AG10803 (cell line): ENCODE measurements around the gene CMSS1.

ENCODE experiments used
- DNase-seq: peaks from one replicate; pipeline ENCODE4 v3.0.0; 2010; ENCODE audit warnings: low read depth
- H3K4me3 ChIP-seq: 2 replicates; pipeline ENCODE4 v1.5.1; 2011; ENCODE audit warnings: mild to moderate bottlenecking, low read length, control low read depth
- TF ChIP-seq, protein P1 (sequence below): conservative IDR thresholded peaks from 2 replicates; pipeline ENCODE4 v1.5.1; 2011; ENCODE audit warnings: mild to moderate bottlenecking, low read length, control low read depth, inconsistent platforms

CMSS1 gene

DNA sequence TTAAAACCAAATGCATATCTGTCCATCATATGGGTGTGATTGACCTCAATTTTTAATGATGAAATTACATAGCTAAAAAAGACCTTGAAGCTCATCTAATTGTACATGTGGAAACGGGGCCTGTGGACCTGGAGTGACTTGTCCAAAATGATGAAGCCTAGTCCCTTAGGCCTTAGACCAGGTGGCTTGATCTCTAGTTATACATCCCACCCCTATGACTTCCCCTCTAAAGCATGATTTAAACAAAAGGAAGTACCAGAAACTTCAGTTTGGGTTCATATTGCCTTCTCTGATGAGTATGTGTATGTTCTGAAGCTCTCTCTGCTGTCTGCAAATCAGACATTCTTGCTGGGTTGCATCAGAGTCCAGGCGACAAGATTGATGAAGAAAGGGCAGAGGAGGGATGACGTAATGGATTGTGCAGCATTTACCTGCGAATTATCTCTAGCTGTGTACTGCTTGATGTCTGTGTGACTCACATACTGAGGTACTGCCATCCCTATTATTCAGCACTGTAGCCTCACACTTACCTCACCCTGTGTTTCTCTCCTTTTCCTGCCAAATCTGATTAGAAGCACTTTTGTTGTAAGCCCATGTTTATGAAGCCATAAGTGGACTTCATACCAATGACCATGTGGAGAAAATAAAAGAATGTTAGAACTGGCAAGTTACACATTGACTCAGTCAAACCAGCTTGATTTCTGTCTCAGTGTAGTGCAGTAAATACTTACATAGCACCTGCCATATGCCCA lies 185.1 kb downstream of the CMSS1 start:
- H3K4me3 ChIP-seq: no peak overlapping the region
- TF ChIP-seq, protein P1, sequence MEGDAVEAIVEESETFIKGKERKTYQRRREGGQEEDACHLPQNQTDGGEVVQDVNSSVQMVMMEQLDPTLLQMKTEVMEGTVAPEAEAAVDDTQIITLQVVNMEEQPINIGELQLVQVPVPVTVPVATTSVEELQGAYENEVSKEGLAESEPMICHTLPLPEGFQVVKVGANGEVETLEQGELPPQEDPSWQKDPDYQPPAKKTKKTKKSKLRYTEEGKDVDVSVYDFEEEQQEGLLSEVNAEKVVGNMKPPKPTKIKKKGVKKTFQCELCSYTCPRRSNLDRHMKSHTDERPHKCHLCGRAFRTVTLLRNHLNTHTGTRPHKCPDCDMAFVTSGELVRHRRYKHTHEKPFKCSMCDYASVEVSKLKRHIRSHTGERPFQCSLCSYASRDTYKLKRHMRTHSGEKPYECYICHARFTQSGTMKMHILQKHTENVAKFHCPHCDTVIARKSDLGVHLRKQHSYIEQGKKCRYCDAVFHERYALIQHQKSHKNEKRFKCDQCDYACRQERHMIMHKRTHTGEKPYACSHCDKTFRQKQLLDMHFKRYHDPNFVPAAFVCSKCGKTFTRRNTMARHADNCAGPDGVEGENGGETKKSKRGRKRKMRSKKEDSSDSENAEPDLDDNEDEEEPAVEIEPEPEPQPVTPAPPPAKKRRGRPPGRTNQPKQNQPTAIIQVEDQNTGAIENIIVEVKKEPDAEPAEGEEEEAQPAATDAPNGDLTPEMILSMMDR: no peak
- peak; percentile 91 for DNase-seq

DNA sequence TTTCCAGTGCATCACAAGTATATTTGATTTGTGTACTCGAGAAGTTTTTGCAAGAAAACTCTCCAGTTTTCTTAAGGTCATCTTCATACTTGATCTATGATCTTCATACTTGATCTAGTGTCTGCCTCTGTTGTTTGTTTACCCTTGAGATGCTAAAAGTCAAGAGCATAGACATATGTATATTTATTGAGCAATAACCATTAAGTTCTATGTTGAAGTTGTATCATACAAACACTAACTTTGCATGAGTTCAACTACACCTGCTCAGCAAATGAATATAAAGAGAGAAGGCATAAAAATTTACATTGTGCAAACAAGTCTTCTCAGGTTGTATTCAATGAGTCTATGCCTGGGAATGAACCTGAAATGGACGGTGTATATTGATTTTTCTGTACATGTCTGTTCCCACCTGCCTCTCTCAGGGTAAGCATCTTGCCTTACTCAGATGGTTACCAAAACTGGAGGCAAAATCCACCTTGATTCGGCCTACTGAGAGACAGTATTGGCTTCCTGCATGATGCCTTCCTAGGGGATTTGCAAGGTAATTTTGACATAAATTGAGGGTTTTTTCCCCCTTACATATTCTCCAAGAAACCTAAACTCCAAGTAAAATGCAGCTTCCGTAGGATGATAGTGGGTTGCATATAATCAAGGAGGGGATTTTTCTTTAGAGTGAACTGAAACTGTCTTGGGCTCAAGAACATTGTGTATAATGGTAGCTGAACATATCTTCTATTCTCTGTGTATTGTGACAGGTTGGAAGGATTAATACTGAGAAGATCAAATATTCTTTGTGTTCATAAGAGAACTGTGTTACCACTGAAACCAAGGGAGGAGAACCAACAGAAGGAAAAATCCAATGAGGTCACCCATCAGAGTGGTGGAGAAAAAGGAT lies 186.2 kb downstream of the CMSS1 start:
- DNase-seq: no peak
- TF ChIP-seq, protein P1: no peak
- no peak overlapping the region for H3K4me3 ChIP-seq

DNA sequence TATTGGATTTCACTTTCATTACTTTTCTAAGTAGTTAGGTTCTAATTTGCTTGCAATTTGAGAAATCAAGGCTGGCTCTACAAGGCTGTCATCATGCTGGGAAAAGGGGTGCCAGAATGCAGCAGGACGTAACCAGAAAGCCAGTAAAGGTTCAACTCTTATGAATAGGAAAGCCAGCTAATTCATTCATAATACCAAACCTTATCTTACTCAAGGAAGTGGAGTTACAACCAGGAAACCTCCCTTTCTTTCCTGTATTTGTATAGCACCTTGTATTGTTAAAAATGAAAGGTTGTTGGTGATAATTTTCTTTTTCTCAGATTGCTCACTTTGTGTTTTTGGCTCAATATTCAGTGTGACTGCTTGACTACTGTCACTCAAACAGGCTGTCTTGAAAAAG lies 187.3 kb downstream of the CMSS1 start:
- no peak overlapping the region for H3K4me3 ChIP-seq
- TF ChIP-seq, protein P1: no peak
- DNase-seq: no peak

DNA sequence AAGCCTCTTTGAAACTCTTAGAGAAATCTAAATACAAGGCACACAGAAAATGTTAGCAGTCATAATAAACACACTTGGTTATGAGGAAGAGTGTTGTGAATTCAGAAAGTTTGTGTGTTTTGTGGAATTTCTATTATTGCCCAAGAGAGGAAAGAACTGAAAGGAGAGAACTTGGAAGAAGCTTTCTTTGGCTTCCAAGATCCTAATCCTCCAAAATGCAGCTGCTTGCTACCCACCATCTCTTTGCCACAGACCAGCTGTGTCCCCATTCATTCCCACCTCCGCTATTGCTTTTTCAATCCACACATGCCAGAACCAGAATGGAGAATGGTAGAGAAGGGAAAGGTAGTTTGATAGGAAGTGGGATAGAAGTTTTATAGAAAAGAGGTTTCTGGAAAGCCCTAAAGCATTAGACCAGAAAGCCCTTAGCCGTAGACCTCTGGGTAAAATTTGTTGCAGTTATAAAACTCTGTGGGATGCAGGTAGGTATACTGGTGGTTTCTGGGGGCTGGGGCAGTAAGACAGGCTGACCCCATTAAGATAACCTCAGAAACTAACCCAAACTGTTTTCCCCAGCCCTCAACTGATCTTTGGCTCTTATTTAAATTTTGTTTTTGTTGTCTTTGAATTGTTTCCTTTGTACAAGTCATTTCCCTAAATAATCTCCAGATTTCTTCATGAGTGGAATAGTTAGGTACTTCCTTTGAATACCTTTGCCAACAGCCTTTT lies 188.2 kb downstream of the CMSS1 start:
- no peak for DNase-seq
- H3K4me3 ChIP-seq: no peak overlapping the region
- TF ChIP-seq, protein P1: no peak

DNA sequence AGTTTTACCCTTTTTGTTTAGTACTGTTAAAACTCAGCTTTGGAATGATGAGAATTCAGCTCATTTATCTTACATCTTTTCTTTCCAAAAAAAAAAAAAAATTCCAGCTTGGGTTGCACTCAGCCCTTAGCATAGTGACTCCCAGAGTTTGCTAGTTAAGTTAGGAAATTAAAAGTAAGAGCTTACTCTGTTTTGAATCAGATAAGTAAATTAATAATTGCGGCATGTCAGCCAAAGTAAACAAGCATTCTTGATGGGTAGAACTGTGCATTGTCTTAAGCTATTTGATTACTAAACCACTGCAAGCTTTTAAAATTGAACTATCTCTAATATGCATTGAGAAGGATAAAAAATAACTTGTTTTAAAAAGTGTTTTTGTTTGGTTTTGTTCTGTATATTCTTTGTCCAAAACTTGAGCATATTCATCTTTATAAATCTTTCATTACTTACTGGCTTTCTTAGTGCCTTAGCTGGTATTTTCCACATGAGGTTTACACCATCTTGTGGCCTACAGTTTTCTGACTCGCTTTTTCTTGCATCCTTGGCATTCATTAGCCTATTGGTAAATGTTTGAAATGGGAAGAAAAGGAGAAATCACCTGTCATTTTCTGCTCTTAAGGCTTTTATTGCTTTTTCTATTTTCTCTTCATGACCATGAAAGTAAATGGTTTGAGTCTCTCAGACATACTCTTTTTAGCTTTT lies 189.1 kb downstream of the CMSS1 start:
- TF ChIP-seq, protein P1: peak; percentile 37
- peak; percentile 71 for DNase-seq
- no peak overlapping the region for H3K4me3 ChIP-seq

DNA sequence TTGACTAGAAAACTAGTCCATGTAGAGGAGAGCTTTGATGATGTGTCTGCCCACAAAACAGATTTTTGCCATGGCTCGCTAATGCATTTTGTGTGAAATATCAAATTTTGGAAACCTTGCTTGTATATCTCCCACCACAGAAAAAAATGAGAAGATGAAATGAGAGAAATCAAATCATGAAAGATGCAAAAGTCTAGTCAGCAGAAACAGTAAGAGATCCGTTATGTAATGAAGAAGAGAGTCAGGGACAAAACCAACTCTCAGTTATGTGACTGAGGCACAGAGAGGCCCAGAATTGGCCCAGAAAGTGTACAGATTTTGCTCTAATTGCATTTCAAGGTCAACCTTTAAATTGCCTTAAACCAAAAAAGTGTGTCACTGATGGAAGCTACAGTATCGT lies 189.7 kb downstream of the CMSS1 start:
- no peak for DNase-seq
- TF ChIP-seq, protein P1: no peak
- H3K4me3 ChIP-seq: no peak overlapping the region
